ENCODE results near the gene TMA16.

DNA sequence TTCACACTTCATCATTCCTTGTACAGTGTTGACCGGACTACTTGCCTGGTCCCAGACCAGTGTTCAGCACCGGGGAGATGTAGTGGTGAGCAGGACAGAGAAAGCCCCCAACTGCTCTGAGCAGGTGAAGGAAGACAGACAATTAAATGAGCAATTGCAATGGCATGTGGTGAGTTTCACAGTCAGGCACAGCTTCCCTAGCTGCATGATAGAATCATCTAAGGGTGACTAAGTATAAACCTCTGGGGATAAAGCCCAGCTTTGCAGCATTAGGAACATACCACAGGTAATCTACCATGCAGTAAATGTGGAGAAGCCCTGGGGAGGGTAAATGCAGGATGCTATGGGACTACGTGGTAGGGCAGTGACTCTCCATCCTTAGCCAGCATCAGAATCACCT, 47.8 kb downstream of the TMA16 start:
- TF ChIP-seq, protein P1, sequence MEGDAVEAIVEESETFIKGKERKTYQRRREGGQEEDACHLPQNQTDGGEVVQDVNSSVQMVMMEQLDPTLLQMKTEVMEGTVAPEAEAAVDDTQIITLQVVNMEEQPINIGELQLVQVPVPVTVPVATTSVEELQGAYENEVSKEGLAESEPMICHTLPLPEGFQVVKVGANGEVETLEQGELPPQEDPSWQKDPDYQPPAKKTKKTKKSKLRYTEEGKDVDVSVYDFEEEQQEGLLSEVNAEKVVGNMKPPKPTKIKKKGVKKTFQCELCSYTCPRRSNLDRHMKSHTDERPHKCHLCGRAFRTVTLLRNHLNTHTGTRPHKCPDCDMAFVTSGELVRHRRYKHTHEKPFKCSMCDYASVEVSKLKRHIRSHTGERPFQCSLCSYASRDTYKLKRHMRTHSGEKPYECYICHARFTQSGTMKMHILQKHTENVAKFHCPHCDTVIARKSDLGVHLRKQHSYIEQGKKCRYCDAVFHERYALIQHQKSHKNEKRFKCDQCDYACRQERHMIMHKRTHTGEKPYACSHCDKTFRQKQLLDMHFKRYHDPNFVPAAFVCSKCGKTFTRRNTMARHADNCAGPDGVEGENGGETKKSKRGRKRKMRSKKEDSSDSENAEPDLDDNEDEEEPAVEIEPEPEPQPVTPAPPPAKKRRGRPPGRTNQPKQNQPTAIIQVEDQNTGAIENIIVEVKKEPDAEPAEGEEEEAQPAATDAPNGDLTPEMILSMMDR (IDR thresholded peaks at IDR 0.05), result no peak
- no peak for TF ChIP-seq POLR2A (IDR thresholded peaks at IDR 0.05)

All from stomach (tissue), 4 donors.